Mucosa of stomach (tissue), 1 donor: ENCODE data around the gene CHRNA9.

Experiments used
- H3K27me3 ChIP-seq: one replicate; pipeline ENCODE4 v1.7.0; 2013; ENCODE audit warnings: mild to moderate bottlenecking, low read length; ENCODE audit not compliant: control insufficient read depth, insufficient read depth
- H3K36me3 ChIP-seq: one replicate; pipeline ENCODE4 v1.7.0; 2013; ENCODE audit warnings: low read length; ENCODE audit not compliant: control insufficient read depth, insufficient read depth
- H3K4me1 ChIP-seq: one replicate; pipeline ENCODE4 v1.7.0; 2013; ENCODE audit warnings: mild to moderate bottlenecking, low read length; ENCODE audit not compliant: control insufficient read depth, insufficient read depth
- H3K4me3 ChIP-seq: one replicate; pipeline ENCODE4 v1.7.0; 2013; ENCODE audit warnings: low read length
- H3K9ac ChIP-seq: one replicate; pipeline ENCODE4 v1.7.0; 2013; ENCODE audit warnings: mild to moderate bottlenecking, low read length, moderate library complexity
- H3K9me3 ChIP-seq: one replicate; pipeline ENCODE4 v1.7.0; 2013; ENCODE audit warnings: mild to moderate bottlenecking, low read length, moderate library complexity; ENCODE audit not compliant: control insufficient read depth
- donor health status: Pancreatic carcinoma.

Gene CHRNA9

GRCh38 chr4:40330536-40330935 is 4.6 kb upstream of the CHRNA9 start:
- H3K4me3 ChIP-seq = no peak overlapping the region
- no peaks in the 10 kb centered on the region for H3K27me3 ChIP-seq
- no peak overlapping the region for H3K9ac ChIP-seq

DNA sequence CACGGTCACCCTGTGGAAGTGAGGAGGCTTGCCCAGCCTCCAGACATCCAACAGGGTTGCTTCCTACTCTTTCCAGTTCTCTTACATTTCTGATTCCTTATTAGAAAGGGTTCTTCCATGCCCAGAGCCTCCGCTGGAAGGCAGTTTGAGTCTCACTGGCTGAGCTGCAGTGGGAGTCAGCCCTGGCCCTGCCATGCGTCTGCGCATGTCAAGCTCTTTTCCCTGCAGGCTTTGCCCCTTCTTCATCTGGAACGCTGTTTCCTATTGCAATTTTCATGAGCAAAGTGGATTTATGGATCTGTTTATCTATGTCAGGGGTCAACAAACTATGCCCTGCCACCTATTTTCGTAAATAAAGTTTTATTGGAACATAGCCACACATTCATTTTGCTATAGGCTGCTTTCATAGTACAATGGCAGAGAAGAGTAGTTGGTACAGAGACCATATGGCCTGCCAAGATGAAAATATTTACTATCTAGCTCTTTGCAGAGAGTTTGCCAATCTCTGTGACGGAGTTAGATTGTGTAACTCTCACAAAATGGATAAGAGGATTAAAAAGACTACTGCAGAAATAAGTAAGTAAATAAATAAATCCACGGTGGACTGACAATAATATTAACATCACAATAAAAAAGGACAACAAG is 3.9 kb upstream of the CHRNA9 start:
- no peaks in the 10 kb centered on the region for H3K36me3 ChIP-seq
- no peak overlapping the region for H3K9ac ChIP-seq
- no peaks in the 10 kb centered on the region for H3K9me3 ChIP-seq
- H3K27me3 ChIP-seq = no peaks in the 10 kb centered on the region
- no peaks in the 10 kb centered on the region for H3K4me1 ChIP-seq
- no peak overlapping the region for H3K4me3 ChIP-seq

More at GRCh38 chr4:40330536-40330935, 4.6 kb upstream of the CHRNA9 start:
- Histone ChIP-seq H3K36me3 (no peaks in the 10 kb centered on the region), H3K9me3 (no peaks in the 10 kb centered on the region), H3K4me1 (no peaks in the 10 kb centered on the region)

DNA sequence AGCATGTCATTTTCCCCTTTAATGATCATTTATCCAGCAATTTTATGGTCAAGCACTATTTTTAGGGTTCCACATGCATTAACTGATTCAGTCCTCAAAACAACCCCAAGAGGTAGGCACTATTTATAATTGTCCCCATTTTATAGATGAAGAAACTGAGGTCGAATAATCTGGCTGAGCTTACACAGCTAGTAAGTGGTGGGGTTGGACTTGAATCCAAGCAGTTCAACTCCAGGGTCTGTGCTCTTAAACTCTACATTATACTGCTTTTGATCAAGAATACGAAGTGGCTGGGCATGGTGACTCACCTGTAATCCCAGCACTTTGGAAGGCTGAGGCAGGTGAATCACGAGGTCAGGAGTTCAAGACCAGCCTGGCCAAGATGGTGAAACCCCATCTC is 3.2 kb upstream of the CHRNA9 start:
- H3K4me3 ChIP-seq = no peak overlapping the region
- no peaks in the 10 kb centered on the region for H3K27me3 ChIP-seq
- no peaks in the 10 kb centered on the region for H3K36me3 ChIP-seq
- H3K9ac ChIP-seq = no peak overlapping the region
- no peaks in the 10 kb centered on the region for H3K9me3 ChIP-seq
- H3K4me1 ChIP-seq = no peaks in the 10 kb centered on the region

DNA sequence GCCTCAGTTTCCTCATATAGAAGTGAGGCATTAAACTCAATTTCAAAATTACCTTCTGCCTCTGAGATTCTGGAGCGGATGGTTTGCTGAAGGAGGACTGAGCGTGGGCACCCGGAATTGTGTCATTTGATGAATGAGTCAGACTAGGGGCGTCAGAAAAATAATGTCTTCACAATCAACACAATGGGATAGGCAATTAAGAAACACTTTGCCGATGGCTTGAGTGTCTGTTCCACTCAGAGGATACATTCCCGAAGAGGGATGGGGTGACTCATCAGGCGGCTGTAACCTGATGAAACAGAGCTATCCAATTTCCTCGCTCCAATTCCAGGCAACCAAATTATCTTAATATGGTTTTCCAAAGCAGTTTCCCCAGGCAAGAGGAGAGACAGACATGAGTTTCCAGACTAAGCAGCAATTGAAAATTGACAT is 1.2 kb upstream of the CHRNA9 start:
- H3K9ac ChIP-seq = no peak overlapping the region
- no peaks in the 10 kb centered on the region for H3K27me3 ChIP-seq
- H3K4me3 ChIP-seq = no peak overlapping the region
- no peaks in the 10 kb centered on the region for H3K36me3 ChIP-seq
- H3K9me3 ChIP-seq = no peaks in the 10 kb centered on the region
- H3K4me1 ChIP-seq = no peaks in the 10 kb centered on the region

GRCh38 chr4:40335525-40335894 is 377 bp downstream of the CHRNA9 start:
- Histone ChIP-seq H3K27me3 (no peaks in the 10 kb centered on the region), H3K4me3 (no peak overlapping the region), H3K36me3 (no peaks in the 10 kb centered on the region), H3K9ac (no peak overlapping the region), H3K4me1 (no peaks in the 10 kb centered on the region), H3K9me3 (no peaks in the 10 kb centered on the region)

DNA sequence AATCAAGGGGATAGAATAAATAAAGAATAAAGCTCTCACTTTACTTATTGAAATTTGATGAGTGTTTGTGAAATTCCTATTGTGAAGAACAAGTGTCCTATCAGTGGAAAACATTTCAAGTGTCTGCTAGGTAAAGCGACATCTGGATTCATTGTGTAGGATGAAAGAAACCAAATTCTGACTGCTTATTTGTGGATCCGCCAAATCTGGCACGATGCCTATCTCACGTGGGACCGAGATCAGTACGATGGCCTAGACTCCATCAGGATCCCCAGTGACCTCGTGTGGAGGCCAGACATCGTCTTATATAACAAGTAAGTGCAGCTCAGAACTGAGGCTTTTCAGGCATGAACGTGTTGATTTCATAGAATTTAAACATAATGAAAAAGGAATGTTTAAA is 1.9 kb downstream of the CHRNA9 start:
- Histone ChIP-seq H3K36me3 (no peaks in the 10 kb centered on the region), H3K9me3 (no peaks in the 10 kb centered on the region), H3K27me3 (no peaks in the 10 kb centered on the region), H3K9ac (no peak overlapping the region), H3K4me1 (no peaks in the 10 kb centered on the region), H3K4me3 (no peak overlapping the region)

GRCh38 chr4:40337523-40337922 is 2.4 kb downstream of the CHRNA9 start:
- H3K36me3 ChIP-seq = no peaks in the 10 kb centered on the region
- no peaks in the 10 kb centered on the region for H3K27me3 ChIP-seq
- H3K9me3 ChIP-seq = no peaks in the 10 kb centered on the region
- no peaks in the 10 kb centered on the region for H3K4me1 ChIP-seq
- H3K9ac ChIP-seq = no peak overlapping the region
- H3K4me3 ChIP-seq = no peak overlapping the region

DNA sequence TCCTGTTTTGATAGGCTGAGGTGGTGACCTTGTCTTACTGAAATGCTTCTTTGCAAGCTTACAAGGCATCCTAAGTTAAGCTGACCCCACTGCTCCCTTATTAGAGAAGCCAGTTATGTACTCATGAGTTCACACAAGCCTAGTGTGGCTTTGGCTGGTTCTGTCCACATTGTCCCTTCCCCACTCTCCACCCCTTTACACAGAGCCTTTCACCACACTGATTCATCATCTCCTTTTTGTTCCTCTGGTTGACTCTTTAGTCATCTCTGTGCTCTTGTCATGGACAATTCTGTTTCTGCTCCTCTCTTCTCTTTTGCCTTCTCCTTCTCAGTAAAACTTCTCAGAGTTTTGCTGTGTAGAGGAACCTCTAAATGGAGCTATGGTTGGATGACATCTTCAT is 4.9 kb downstream of the CHRNA9 start:
- H3K4me1 ChIP-seq = no peaks in the 10 kb centered on the region
- H3K27me3 ChIP-seq = no peaks in the 10 kb centered on the region
- H3K9ac ChIP-seq = no peak overlapping the region
- no peak overlapping the region for H3K4me3 ChIP-seq
- H3K36me3 ChIP-seq = no peaks in the 10 kb centered on the region
- no peaks in the 10 kb centered on the region for H3K9me3 ChIP-seq

GRCh38 chr4:40347472-40347871 is 12.3 kb downstream of the CHRNA9 start:
- peaks cover 15% of the 10 kb centered on the region for H3K4me1 ChIP-seq
- no peaks in the 10 kb centered on the region for H3K27me3 ChIP-seq
- no peaks in the 10 kb centered on the region for H3K9me3 ChIP-seq
- no peak overlapping the region for H3K4me3 ChIP-seq
- H3K9ac ChIP-seq = no peak overlapping the region
- no peaks in the 10 kb centered on the region for H3K36me3 ChIP-seq

- no peaks in the 10 kb centered on the region for H3K9me3 ChIP-seq
- H3K4me1 ChIP-seq = peaks cover 15% of the 10 kb centered on the region
- no peak overlapping the region for H3K9ac ChIP-seq
- H3K36me3 ChIP-seq = no peaks in the 10 kb centered on the region
- H3K27me3 ChIP-seq = no peaks in the 10 kb centered on the region
- no peak overlapping the region for H3K4me3 ChIP-seq
Observed at GRCh38 chr4:40348000-40348399, 12.9 kb downstream of the CHRNA9 start.

DNA sequence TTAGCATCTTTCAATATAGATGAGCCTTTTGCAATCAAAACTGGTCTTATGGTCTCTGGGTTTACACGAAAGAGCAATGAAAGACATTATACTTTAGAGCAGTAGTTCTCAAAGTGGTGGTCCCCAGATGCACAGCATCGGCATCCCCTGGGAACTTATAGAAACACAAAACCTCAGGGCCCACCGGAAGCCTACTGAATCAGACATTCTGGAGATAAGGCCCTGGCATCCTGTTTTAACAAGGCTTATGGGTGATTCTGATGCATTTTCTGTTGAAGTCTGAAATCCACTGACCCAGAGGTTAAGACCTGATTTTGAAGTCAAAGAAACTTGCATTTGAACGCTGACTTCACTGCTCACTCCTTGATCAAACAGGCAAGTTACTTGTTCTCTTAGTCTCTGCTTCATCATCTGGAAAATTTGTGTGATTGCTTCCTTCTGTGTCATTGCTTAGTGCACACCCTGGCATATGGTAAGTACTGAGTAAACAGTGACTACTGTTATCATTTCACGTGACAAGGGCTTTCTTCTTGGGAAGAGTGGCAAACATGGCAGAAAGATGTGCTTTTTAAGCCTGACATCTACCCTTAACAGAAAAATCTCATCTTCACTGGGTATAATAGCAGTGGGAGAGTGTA is 14.5 kb downstream of the CHRNA9 start:
- H3K4me3 ChIP-seq = no peak overlapping the region
- H3K9ac ChIP-seq = no peak overlapping the region
- peaks cover 21% of the 10 kb centered on the region for H3K4me1 ChIP-seq
- H3K36me3 ChIP-seq = no peaks in the 10 kb centered on the region
- H3K9me3 ChIP-seq = no peaks in the 10 kb centered on the region
- no peaks in the 10 kb centered on the region for H3K27me3 ChIP-seq

DNA sequence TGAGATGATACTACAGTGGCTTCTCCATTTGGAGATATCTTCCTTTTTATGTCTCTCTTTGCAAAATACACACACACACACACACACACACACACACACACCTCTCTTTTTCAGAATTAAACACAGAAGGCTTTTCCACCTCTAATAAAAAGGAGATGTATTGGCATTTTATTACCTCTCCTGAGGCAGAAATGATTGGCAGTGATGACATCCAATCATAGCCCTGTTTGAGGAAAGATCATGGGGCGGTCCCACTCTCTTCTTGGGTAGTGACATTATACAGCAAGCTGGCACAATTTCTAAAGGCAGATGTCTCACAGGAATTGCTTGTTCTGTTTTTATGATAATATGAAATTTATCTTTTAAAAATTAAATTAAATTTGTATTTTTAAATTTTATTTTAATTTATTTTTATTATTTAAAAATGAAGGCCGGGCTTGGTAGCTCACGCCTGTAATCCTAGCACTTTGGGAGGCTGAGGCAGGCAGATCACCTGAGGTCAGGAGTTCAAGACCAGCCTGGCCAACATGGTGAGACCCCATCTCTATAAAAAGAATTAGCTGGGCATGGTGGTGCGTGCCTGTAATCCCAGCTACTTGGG is 15.6 kb downstream of the CHRNA9 start:
- Histone ChIP-seq H3K4me1 (peaks cover 21% of the 10 kb centered on the region), H3K27me3 (no peaks in the 10 kb centered on the region), H3K36me3 (no peaks in the 10 kb centered on the region), H3K9me3 (no peaks in the 10 kb centered on the region), H3K9ac (no peak overlapping the region), H3K4me3 (no peak overlapping the region)
